NCI-H128 (cell line): ENCODE measurements around the gene ADPRH.

Source experiments
- DNase-seq: peaks from one replicate; lab custom pipeline; 2025; ENCODE audit not compliant: unreplicated experiment; lab: John Stamatoyannopoulos, UW

Gene ADPRH

DNA sequence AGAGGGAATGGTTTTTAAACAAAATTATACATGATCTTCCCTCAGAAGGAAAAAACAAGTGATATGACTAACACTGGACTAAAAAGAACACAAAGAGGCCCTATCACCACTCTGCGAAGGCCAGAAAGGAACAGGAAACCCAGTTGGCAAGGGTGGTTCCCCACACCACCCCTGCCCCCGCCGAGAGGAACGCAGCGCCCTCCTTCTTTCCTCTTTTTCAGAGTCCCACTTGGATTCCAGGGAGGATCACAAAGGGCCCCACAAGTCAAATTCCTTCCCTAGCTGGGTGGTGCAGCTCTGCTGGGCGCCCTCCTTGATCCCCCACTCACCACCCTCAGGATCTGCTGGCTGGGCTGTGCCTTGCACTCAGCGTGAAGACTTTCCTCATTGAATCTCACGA is 48.2 kb downstream of the ADPRH start:
- no peak for DNase-seq

DNA sequence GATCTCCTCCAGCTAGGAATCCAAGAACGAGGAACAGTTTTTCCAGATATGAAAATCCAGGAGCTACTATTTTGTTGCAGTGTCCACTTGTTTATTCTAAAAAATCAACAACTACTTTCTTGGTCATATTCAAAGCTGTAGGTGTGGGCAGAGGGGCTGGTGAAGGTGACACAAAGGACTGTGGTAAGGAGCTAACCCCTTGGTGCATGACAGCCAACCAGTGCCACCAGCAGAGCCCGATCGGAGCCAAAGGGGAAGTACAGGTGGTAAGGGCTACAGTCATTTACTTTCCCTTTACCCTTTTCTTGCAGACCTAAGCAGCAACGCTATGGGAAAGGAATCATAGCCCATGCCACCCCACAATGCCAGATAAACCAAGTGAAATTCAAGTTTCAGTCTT is 49.1 kb downstream of the ADPRH start:
- no peak for DNase-seq

DNA sequence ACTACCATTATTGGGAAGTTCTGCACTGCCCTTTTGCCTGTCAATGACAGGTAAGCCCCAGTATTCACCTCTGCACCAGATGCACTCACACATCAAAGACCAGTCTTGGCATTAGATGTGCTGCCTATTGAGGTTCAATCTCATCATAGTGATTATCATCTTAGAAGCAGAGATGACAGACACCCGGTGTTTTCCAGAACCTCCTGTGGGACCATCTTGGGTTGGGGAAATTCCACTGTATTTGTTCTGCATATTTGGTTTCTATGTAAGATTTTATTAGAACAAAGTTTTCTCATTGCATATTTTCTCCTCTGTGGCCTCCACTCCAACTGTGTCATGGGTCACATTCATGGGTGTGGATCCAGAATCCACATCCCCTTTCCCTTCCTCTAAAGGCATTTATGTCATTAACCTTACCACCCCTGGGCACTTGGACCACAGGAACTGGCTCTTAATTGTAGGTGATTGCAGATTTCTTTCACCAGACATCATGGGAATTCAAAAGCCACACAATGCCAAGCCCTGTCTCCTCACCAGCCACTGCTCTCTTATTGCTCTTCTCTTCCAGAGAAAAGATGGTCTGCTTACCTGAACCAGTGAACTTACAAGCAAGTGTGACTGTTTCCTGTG is 49.6 kb downstream of the ADPRH start:
- no peak for DNase-seq

DNA sequence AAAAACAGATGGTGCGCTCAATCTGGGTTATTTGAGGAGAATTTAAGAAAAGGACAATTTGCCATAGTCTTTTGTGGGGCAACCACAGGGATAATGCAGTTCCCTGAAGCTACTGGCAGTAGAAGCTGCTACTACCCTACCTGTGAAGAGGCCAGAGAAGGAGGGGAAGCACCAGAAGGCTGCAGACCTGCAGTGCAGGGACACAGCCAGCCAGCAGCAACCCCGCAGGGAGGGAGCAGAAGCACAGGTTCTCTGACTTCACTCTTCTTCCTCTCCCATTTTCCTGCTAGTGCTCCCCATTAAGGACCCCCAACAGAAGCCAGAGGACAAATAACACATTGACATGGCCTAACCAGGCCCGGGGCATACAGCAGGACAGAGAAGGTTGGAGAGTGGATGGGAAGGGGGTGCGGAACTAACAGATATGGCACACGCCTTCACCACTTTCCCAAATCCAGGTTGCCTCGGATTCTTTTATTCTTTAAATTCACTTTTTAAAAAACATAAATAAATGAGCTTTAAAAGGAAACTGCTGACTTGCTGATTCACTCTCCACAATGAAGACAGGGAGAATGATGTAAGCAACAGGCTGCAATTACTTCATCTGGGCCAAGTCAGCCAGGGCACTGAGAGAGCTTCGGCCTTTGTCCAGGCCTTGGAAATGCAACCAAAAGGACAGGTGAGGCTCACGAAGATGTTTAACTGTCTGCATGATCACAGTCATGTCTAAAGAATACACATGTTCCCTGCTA is 51.0 kb downstream of the ADPRH start:
- DNase-seq: no peak

DNA sequence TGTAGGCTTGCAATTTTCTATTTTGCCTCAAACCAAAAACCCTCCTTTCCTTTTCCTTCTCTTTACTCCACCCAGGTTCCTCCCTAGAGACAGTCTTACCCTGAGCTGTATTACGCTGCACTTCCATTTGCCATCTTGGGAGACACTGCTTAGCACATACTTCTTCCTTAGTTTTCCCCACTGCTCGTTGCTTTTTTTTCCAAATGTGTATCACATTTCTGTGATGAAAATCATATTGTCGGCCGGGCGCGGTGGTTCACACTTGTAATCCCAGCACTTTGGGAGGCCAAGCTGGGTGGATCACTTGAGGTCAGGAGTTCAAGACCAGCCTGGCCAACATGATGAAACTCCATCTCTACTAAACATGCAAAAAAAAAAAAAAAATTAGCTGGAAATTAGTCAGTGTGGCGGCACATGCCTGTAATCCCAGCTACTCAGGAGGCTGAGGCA is 51.6 kb downstream of the ADPRH start:
- DNase-seq: no peak

DNA sequence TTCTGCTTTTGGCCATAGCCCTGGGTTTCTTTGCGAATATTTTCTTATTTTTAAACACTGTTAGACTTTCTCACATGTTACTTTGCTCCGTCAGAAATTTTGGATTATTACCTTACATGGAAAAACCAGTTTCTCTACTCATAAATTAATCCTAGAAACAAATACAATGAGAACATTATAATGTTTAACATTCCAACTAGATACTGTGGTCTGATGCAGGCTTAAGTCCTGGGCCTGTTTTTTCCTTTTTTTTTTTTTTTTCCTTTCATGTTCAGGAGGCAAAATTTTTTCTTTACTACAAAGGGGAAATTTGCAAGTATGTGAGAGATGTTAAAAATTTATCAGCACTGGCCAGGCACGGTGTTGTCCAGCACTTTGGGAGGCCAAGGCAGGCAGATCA is 52.2 kb downstream of the ADPRH start:
- DNase-seq: no peak

DNA sequence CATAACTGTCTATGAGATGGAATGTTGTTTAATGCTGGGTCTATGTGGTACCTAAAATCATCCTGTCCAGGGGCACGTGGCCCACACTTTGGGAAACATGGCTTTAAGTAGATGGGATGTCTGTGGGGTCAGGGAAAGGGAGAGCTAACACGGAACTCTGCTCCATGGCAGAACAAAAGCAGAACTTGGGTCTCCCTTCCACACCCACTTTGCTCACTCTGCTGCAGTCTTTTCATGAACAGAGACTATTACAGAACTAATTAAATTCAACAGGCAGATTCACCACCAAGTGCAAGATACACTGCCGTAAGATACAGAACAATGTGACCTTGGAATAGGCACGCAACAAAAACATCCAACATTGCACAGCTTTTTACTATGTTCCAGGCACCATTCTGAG is 52.9 kb downstream of the ADPRH start:
- DNase-seq: no peak

DNA sequence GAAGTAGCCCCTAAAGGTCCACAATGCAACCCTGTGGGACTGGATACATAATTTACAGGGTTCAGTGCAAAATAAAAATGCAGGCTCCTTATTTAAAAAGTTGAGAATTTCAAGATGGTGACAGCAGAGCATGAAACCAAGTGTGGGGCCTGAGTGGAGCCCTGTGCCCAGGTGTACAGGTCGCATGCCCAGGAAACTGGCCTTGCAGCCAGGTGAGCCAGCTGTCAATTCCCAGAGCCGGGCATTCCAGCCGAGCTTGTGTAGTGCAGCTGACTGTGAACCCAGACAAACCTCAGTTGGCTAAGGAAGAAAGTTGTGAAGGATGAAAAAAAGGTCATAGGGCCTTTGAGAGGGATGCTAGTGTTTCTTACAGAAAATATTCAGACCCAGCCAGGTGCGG is 53.5 kb downstream of the ADPRH start:
- no peak for DNase-seq

DNA sequence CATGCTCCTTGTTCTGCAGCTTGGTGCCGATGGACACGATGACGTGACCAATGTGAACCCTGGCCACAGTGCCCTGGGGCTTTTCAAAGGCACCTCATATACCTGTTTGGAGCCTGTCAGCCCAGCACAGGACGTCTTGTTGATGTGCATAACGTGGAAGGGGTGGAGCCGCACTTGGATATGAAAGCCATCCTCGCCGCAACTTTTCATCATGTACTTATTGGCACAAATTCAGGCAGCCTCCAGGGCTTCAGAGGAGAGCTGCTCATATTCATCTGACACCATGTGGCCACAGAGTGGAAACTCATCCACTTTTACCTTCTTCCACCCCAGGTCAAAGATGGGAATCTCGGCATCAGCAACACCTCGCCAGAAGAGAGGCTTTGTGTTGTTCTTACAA is 56.4 kb downstream of the ADPRH start:
- DNase-seq: no peak

DNA sequence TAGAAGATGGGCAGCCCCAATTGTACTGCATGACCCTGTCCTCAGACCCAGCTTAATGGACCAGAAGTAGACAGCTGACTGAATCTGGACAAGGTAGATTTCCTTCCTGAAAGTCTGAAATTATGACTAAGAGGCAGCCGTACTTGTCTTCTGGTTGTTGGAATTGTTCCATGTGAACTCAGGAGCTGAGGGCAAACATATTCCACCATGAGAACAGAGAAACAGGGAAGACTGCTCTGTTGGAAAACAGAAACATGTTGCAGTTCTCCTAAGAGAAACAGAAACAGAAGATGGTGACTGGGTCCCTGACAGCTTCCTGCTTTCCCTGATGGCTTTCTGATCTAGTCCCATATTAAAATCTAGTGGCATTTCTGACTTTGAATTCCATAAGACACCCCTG is 57.0 kb downstream of the ADPRH start:
- DNase-seq: no peak

DNA sequence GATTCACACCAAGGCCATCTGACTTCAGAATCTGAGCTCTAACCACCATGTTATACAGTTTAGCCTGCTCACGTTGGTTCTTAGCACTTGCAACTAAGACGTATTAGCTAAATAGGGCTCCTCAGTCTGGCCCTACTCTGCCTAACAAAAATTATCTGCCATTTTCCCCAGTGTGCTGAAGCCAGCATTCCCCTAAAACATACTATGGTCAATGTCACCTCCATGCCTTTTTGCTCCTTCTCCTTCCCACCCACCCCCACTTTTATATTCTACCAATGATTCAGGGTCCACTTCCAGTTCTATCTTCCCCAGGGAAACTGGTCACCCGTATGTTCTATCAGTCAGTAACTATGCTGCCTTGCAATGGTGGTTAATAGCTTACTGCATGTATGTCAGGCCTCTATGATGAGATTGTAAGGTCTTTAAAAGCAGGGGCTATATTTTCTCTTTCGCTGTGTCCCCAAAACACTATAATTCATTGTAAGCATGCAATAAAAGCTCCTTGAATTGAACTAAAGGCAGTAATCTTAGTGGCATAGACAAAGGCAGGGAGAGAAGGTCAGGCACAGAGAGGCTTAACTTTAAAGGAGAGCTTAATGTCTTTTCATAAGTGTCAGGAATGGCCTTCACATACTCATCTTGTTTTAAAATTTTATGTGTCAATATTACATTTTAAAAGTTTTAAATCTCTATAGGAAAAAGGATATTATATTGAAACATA is 57.8 kb downstream of the ADPRH start:
- DNase-seq: no peak

DNA sequence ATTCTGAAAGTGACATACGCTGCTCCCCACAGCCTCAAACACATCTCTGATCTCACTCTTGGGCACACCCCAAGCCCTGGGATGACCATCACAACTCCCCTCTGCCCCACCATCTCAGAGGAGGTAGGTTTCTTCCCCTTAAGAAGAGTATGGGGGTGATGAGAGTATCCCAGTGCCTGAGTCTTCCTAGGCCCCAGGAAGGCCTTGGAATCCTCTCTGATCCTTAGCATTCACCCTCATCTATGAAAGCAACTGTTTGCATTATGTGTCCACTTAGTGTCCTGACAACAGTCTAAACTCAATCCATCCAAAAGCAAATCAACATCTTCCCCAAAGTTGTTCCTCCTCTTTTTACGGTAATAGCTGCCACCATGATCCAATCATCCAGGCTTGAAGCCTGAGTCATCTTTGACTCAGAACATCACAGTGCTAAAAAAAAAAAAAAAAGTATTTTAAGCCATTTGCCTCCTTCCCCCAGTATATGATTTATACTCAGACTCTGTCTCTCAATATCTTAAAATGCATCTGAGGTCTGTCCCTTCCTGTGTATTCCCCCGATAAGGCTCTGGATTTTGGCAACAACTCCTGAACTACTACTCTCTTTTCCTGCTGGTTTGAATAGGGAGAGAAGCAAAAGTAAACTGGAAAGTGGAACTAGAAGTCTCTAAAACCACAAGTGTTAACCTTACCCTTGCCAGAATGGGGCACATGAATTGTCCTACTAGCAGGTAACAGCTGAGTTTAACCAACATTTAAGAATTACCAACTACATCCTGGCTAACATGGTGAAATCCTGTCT is 58.6 kb downstream of the ADPRH start:
- no peak for DNase-seq
